HG02852 (cell line): Measurements from ENCODE around the gene ENPEP.
"Not testable (repeated sequence)": the region's sequence is repeated elsewhere in the genome, so short reads cannot be mapped to it uniquely, and the experiment has no call there.

Experiments used
- ATAC-seq: cut with Tn5 transposase; IDR thresholded peaks from one replicate; pipeline ENCODE4 v1.9.1; 2021; ENCODE audit warnings: mild to moderate bottlenecking, moderate library complexity; ENCODE audit not compliant: unreplicated experiment

ENPEP gene

DNA sequence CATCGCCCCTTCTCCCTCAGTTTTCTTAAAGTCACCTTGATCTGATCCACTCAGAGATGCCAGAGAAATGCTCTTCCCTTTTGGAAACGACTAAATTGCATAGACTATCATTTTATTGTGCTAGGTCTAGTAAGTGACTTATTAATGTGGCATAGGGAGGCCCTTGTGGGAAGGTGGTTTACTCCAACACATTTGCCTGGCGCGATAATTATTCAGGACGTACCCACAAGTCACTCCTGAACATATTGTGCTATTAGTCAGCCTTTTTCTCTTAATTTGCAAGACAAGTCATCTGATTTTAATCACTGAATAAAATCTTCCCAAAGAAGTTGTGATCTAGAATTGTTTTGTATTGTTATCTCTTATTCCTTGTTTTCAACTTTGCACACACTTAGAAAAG lies 7.6 kb downstream of the ENPEP start:
- no peak for ATAC-seq

- peak; percentile 98 for ATAC-seq
Measured at GRCh38 chr4:110484029-110484428, 8.1 kb downstream of the ENPEP start.

GRCh38 chr4:110484767-110485166 lies 8.8 kb downstream of the ENPEP start:
- ATAC-seq = no peak

DNA sequence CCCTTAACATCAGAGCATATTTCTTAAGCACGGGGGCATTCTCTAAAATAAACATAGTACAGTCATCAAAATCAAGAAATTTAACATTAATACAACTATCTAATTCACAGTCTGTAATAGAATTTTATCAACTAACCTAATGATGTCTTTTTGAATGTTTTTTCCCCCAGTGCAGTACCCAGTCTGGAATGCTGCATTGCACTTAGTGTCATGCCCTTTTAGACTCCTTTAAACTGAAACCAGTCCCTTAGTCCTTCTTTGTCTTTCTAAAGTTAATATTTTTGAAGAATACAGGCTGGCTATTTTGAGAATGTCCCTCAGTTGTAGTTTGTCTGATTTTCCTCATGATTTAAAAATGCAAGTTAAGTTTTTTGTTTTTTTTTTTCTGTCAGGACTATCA lies 9.5 kb downstream of the ENPEP start:
- ATAC-seq = no peak

GRCh38 chr4:110486256-110486655 lies 10.3 kb downstream of the ENPEP start:
- no peak for ATAC-seq

DNA sequence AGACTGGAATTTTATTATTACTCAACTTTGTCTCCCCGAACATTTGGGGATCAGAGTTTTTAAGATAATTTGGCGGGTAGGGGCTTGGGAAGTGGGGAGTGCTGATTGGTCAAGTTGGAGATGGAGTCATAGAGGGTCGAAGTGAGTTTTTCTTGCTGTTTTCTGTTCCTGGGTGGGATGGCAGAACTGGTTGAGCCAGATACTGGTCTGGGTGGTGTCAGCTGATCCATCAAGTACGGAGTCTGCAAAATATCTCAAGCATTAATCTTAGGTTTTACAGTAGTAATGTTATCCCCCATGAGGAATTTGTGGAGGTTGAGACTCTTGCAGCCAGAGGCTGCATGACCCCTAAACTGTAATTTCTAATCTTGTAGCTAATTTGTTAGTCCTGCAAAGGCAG lies 10.9 kb downstream of the ENPEP start:
- ATAC-seq = not testable (repeated sequence)

GRCh38 chr4:110487873-110488272 lies 11.9 kb downstream of the ENPEP start:
- peak; percentile 34 for ATAC-seq

GRCh38 chr4:110489901-110490508 lies 14.1 kb downstream of the ENPEP start:
- ATAC-seq = no peak

- ATAC-seq = no peak
Measured at GRCh38 chr4:110492522-110492921, 16.6 kb downstream of the ENPEP start.

DNA sequence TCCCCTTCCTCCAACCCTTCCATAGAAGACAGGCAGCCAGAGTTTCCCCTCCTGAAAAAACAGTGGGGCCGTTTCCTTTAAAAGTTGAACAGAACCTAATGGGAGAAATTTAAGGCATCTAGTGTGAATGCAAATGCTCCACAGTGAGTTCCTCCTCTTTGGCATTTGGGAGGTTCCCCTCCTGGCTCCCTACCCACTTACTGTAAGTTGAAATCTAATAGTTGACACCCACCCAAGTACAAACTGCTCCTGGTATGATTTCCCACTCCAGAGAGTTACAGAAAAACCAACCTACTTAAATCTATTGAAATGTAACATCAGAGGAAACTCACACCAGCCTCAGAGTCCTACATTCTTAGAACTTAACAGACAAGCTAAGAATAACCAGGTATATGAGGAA lies 17.6 kb downstream of the ENPEP start:
- no peak for ATAC-seq

DNA sequence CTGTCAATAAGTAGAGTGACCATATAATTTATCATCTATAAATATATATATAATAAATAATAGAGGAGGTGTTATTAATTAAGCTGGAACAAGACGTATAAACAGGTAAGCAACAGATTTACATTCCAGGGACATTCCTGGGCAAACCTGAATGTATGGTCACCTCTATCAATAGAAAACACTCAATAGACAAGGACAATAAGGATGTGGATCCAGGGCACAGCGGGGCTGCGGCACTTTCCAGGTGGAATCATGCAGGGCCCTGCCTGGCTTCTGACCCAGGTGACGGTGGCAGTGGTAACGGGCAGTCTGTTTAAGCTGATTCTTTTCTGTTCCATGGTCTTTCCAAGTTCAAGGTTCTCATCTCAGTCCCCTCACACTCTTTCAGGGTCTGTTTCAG lies 22.5 kb downstream of the ENPEP start:
- ATAC-seq = no peak

- no peak for ATAC-seq
Measured at GRCh38 chr4:110499126-110499525, 23.2 kb downstream of the ENPEP start.

DNA sequence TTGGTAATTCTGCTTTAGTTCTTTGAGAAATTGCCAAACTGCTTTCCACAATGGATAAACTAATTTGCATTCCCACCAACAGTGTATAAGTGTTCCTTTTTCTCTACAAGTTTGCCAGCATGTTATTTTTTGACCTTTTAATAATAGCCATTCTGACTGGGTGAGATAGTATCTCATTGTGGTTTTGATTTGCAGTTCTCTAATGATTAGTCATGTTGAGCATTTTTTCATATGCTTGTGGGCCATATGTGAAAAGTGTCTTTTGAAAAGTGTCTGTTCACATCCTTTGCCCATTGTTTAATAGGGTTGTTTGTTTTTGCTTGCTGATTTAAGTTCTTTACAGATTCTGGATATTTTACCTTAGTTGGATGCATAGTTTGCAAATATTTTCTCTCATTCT lies 25.9 kb downstream of the ENPEP start:
- no peak for ATAC-seq

DNA sequence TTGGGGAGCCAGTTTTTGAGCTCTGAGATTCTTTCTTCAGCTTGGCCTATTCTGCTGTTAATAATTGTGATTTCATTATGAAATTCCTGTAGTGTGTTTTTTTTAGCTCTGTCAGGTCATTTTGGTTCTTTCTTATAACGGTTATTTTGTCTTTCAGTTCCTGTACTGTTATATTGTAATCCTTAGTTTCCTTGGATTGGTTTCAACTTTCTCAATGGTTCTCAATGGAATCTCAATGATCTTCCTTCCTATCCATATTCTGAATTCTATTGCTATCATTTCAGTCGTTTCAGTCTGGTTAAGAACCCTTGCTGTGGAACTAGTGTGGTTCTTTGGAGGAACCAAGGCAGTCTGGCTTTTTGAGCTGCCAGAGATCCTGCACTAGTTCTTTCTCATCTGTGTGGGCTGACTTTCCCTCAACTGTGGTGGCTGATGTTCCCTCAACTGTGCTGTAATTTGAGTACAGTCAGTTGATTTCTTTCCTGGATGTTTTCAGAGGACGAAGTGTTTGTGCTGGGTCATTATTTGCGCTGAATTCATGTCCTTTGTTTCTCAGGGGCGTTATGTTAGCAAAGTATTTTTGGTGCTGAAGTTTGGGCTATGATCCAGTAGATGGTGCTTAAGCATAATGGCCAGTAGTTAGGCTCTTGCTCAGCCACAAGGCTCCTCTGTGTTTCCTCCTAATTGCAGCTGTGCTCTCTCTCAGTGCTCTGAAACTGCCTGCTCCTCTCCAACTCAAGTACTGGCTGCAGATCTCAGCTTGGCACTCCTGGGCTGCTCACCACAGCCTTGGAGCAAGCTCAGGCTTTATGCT lies 27.5 kb downstream of the ENPEP start:
- ATAC-seq = peak; percentile 63

- ATAC-seq = no peak
Measured at GRCh38 chr4:110504084-110504435, 28.1 kb downstream of the ENPEP start.

- no peak for ATAC-seq
Measured at GRCh38 chr4:110505440-110505839, 29.5 kb downstream of the ENPEP start.

DNA sequence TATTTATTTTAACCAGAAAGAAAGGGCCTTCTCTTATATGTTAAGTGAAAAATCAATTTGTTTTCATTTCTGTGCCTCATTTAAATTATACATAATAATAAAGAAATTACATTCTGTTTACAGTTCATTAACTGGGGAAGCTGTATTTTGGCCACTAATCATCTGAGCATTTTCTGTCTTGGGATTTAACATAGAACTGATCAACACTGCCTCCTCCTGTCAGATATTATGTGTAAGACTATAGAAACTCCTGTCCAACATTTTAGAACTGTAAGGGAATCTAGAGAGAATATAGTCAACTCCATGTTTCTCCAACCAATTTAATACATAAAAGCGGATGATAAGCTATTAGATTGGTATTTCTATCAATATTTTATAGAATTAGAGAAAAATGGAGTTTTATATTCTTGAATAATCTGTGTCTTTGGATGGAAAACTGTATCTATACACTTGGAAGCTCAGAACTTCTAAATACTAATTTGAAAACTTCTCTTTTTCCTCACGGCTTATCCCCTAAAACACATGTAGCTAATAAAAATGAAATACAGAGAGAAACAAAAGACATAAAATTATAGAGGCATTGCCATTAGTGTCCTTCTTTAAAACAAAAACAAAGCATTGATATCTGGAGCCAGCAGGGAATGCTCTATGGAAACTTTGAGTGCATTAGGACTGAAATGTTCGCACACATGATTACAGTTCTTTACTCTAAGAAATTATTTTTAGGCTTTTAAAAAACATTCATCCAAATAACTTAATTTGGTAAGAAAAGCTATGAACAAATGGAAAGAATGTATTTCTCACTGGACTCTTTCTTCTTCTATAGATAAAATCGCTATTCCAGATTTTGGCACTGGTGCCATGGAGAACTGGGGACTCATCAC lies 33.1 kb downstream of the ENPEP start:
- no peak for ATAC-seq

- no peak for ATAC-seq
Measured at GRCh38 chr4:110510277-110510676, 34.3 kb downstream of the ENPEP start.

DNA sequence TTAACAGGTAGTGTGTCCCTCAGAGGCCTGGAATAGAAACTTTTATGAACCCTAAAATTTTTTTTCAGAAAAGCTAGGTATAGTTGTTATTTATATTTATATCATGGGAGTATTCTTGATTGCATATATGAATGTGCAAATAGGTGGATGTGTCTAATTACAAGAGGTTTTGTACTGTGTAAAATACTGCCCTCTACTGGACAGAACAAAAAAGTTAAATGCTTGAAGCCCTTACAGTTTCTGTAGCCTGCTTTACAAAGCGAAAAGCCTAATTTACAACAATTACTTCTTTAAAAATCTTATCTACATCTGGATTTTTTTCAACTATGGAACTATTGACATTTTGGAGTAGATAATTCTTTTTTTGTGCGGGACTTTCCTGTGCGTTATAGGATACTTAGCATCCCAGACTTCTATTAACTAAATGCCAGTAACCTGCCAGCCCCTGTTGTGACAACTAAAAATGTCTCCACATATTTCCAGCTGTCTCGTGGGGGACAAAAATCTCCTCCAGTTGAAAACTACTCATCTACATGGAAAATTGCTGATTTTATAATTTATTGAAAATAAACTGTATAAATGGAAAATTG lies 35.1 kb downstream of the ENPEP start:
- peak; percentile 67 for ATAC-seq

GRCh38 chr4:110512901-110513300 lies 36.9 kb downstream of the ENPEP start:
- ATAC-seq = no peak

DNA sequence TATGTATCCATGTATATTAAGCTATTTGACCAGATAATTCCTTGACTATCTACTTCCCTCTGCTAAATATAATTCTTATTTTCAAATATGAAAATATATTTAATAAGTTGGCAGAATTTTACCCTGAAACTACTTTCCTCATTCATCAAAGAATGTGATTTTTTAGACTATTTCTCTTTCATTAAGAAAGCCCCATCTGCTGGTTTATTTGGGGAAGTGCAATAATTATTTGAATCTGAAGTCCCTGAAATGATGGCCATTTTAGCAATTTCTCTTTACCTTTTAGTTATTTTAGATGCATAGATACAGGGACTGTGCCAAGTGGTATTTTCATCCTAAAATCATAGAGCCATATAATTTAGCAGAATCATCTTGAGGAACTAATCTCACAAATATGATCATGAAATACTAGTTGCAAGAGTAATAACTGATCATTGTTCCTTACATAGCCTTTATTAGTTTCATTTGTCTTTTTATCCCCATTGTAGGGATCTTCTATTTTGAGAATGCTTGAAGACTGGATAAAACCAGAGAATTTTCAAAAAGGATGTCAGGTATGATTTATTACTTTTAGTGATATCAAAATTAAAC lies 39.0 kb downstream of the ENPEP start:
- no peak for ATAC-seq
